ENCODE measurements around the gene TMEM252. TPM values are rescaled to one million over a fixed set of nuclear protein-coding genes. Genes with fewer than 3 reads are reported as not detected.

Gene TMEM252
- total RNA-seq, 3 donors from 2014 or later, result not detected

- peaks cover 3% of the 10 kb centered on the region for H3K27me3 Mint-ChIP-seq (ENCODE audit: low read depth)
- no peak for ATAC-seq
- H3K9me3 Mint-ChIP-seq, result no peaks in the 10 kb centered on the region
- H3K4me3 Mint-ChIP-seq, result no peak overlapping the region
- DNase-seq, result no peak
- H3K4me1 Mint-ChIP-seq (ENCODE audit: low read depth), result no peaks in the 10 kb centered on the region
- no peaks in the 10 kb centered on the region for H3K36me3 Mint-ChIP-seq (ENCODE audit: insufficient read depth)
These were observed 43.1 kb downstream of the TMEM252 start for GRCh38 chr9:68497629-68498028.

- Mint-ChIP-seq H3K4me1 (ENCODE audit: low read depth) (no peaks in the 10 kb centered on the region), H3K27me3 (ENCODE audit: low read depth) (peaks cover 4% of the 10 kb centered on the region), H3K36me3 (ENCODE audit: insufficient read depth) (no peaks in the 10 kb centered on the region), H3K4me3 (no peak overlapping the region), H3K9me3 (no peaks in the 10 kb centered on the region)
- no peak for ATAC-seq
- DNase-seq, result no peak
These were observed 44.3 kb downstream of the TMEM252 start for GRCh38 chr9:68496356-68496755.

- H3K4me3 Mint-ChIP-seq, result no peak overlapping the region
- ATAC-seq (no peak), DNase-seq (no peak)
- H3K27me3 Mint-ChIP-seq (ENCODE audit: low read depth), result peaks cover 4% of the 10 kb centered on the region
- no peaks in the 10 kb centered on the region for H3K9me3 Mint-ChIP-seq
- H3K4me1 Mint-ChIP-seq (ENCODE audit: low read depth), result no peaks in the 10 kb centered on the region
- no peaks in the 10 kb centered on the region for H3K36me3 Mint-ChIP-seq (ENCODE audit: insufficient read depth)
These were observed 45.4 kb downstream of the TMEM252 start for GRCh38 chr9:68495247-68495646.

DNA sequence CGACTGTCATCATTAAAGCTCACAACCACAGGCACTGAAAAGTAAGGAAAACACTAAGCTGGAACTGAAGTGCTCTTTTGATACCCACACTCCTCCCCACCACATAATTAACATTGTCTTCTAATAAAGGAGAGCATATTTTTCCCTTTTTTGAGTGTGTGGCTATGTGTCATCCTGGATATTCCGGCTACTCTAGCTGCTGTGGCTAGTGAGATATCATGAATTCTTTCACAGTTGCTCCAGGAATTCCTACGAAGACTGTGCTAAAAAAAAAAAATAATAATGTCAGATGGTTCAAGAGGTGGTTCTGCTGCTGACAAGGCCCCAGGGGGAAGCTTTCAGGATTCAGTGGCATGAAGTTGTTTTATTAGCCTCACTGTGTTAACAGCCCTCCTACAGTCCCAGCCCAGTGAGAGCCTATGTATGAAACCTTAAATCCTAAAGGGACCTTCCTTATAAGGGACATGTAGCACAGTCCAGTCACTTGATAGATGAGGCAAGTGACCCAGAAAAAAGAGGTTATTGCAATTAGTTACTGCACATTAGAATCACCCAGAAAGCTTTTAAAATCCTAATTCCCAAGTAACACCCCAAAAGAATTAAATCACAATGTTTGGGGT, 46.6 kb downstream of the TMEM252 start:
- H3K9me3 Mint-ChIP-seq, result no peaks in the 10 kb centered on the region
- DNase-seq (no peak), ATAC-seq (no peak)
- H3K4me3 Mint-ChIP-seq, result no peak overlapping the region
- no peaks in the 10 kb centered on the region for H3K4me1 Mint-ChIP-seq (ENCODE audit: low read depth)
- H3K36me3 Mint-ChIP-seq (ENCODE audit: insufficient read depth), result no peaks in the 10 kb centered on the region
- peaks cover 4% of the 10 kb centered on the region for H3K27me3 Mint-ChIP-seq (ENCODE audit: low read depth)

DNA sequence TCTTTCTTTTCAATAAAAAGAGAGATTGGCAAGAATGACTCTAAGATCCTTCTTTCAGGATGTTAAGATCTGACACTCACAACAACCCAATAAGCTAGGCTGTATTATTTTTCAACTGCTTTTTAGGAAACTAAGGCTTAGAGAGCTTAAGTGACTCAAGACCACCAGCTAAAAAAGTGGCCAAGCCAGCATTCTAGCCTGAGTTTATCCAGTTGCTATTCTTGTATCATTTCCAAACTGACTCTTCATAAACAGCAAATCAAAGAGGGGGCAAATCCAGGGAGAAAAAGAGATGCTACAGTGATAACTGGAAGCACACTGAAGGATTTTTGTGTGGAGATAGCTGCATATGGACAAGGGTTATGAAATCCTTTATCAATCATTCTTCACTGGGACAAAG, 47.1 kb downstream of the TMEM252 start:
- Mint-ChIP-seq H3K36me3 (ENCODE audit: insufficient read depth) (no peaks in the 10 kb centered on the region), H3K4me3 (no peak overlapping the region), H3K4me1 (ENCODE audit: low read depth) (no peaks in the 10 kb centered on the region), H3K9me3 (no peaks in the 10 kb centered on the region), H3K27me3 (ENCODE audit: low read depth) (peaks cover 2% of the 10 kb centered on the region)
- ATAC-seq (no peak), DNase-seq (no peak)

- Mint-ChIP-seq H3K4me3 (no peak overlapping the region), H3K36me3 (ENCODE audit: insufficient read depth) (no peaks in the 10 kb centered on the region)
These were observed 47.9 kb downstream of the TMEM252 start for GRCh38 chr9:68492806-68493205.

GRCh38 chr9:68489646-68490045, 51.0 kb downstream of the TMEM252 start:
- Mint-ChIP-seq H3K9me3 (peaks cover 9% of the 10 kb centered on the region), H3K4me3 (no peak overlapping the region), H3K4me1 (ENCODE audit: low read depth) (no peaks in the 10 kb centered on the region)

More at GRCh38 chr9:68492806-68493205, 47.9 kb downstream of the TMEM252 start:
- H3K4me1 Mint-ChIP-seq (ENCODE audit: low read depth), result no peaks in the 10 kb centered on the region
- H3K9me3 Mint-ChIP-seq, result no peaks in the 10 kb centered on the region
- H3K27me3 Mint-ChIP-seq (ENCODE audit: low read depth), result peaks cover 2% of the 10 kb centered on the region
- no peak for ATAC-seq
- no peak for DNase-seq

GRCh38 chr9:68488126-68488525, 52.6 kb downstream of the TMEM252 start:
- DNase-seq (no peak), ATAC-seq (no peak)
- peaks cover 5% of the 10 kb centered on the region for H3K27me3 Mint-ChIP-seq (ENCODE audit: low read depth)
- no peaks in the 10 kb centered on the region for H3K4me1 Mint-ChIP-seq (ENCODE audit: low read depth)
- H3K4me3 Mint-ChIP-seq, result no peak overlapping the region
- peaks cover 12% of the 10 kb centered on the region for H3K9me3 Mint-ChIP-seq
- H3K36me3 Mint-ChIP-seq (ENCODE audit: insufficient read depth), result no peaks in the 10 kb centered on the region

More at GRCh38 chr9:68489646-68490045, 51.0 kb downstream of the TMEM252 start:
- ATAC-seq, result no peak
- H3K36me3 Mint-ChIP-seq (ENCODE audit: insufficient read depth), result no peaks in the 10 kb centered on the region
- H3K27me3 Mint-ChIP-seq (ENCODE audit: low read depth), result peaks cover 5% of the 10 kb centered on the region
- no peak for DNase-seq

Other genes starting within 250 kb of the TMEM252 start
- gene FOXD4L3, start 238.0 kb downstream of the TMEM252 start, total RNA-seq, result not detected
- not detected for gene PGM5, start 184.3 kb downstream of the TMEM252 start, total RNA-seq
- gene PIP5K1B, start 164.4 kb upstream of the TMEM252 start, total RNA-seq, result 1 to 10 TPM in 1 of 3 donors, under 1 TPM in 2; 0.48 to 1.6 (median 0.57) TPM